H1 (cell line): ENCODE measurements around the gene GRIK2.

Experiments
- CEBPB ChIP-seq: IDR thresholded peaks from 2 replicates; pipeline ENCODE4 v1.6.1; 2012; ENCODE audit warnings: low read depth, low read length
- CHD7 ChIP-seq: fragments of 300-600 bp; sonication (generic); IDR thresholded peaks from 2 replicates; pipeline ENCODE4 v1.7.1; 2012; ENCODE audit warnings: low read length, moderate library complexity, mild to moderate bottlenecking, inconsistent platforms; ENCODE audit not compliant: insufficient replicate concordance
- CTCF ChIP-seq, 3 experiments: IDR thresholded peaks; 1 replicate in 2 of 3; 2 replicates in 1 of 3; pipeline versions ENCODE4 v1.5.1 to v1.6.1; 2011; ENCODE audit warnings: low read length in 3 of 3, mild to moderate bottlenecking in 3 of 3, inconsistent platforms in 2 of 3, low read depth in 1 of 3, moderate library complexity in 1 of 3; ENCODE audit not compliant: insufficient read depth in 1 of 3; ENCODE audit errors: control extremely low read depth in 1 of 3
- POLR2AphosphoS5 ChIP-seq: IDR thresholded peaks from 2 replicates; pipeline ENCODE4 v1.6.1; 2011; ENCODE audit warnings: low read depth, low read length
- POU5F1 ChIP-seq: IDR thresholded peaks from 2 replicates; pipeline ENCODE4 v1.6.1; 2011; ENCODE audit warnings: low read depth, mild to moderate bottlenecking, low read length, moderate library complexity
- RFX5 ChIP-seq: IDR thresholded peaks from 2 replicates; pipeline ENCODE4 v1.6.1; 2011; ENCODE audit warnings: low read depth, low read length, improper control_type of control experiment, borderline replicate concordance
- SRF ChIP-seq: IDR thresholded peaks from 2 replicates; pipeline ENCODE4 v1.6.1; 2011; ENCODE audit warnings: mild to moderate bottlenecking, low read depth, low read length, moderate library complexity

GRCh38 chr6:101845172-101845571 is 451.7 kb downstream of the GRIK2 start:
- no peak for TF ChIP-seq CTCF (IDR thresholded peaks at IDR 0.05; ENCODE audit: control extremely low read depth in 1 of 3, insufficient read depth in 1 of 3, low read depth in 1 of 3, low read length in 3 of 3)
- no peak for TF ChIP-seq SRF
- TF ChIP-seq RFX5, result no peak
- no peak for TF ChIP-seq CEBPB
- no peak for TF ChIP-seq POU5F1
- TF ChIP-seq POLR2AphosphoS5, result no peak
- no peak for TF ChIP-seq CHD7
